K562 (cell line): Measurements from ENCODE around the gene RHOU.

Experiments
- EGR1 ChIP-seq: fragments of 450-650 bp; conservative IDR thresholded peaks from 2 replicates; pipeline ENCODE4 v1.6.1; 2017; ENCODE audit warnings: mild to moderate bottlenecking
- RB1 ChIP-seq: fragments of 450-650 bp; IDR thresholded peaks from 2 replicates; pipeline ENCODE4 v1.6.1; 2017; ENCODE audit warnings: low read depth, mild to moderate bottlenecking
- SLC30A9 ChIP-seq: fragments of 250-450 bp; sonication (Bioruptor Pico); IDR thresholded peaks from 2 replicates; pipeline ENCODE4 v1.8.0; 2022; ENCODE audit warnings: mild to moderate bottlenecking, moderate library complexity
- ZNF197 ChIP-seq: fragments of 200-800 bp; sonication (Bioruptor generic); IDR thresholded peaks from 2 replicates; pipeline ENCODE4 v1.6.1; 2016; ENCODE audit warnings: low read depth, missing genetic modification characterization, missing compliant biosample characterization
- TF ChIP-seq, protein P1 (sequence below), 3 experiments: IDR thresholded peaks in 2 of 3; conservative IDR thresholded peaks in 1 of 3; 2 replicates each; pipeline ENCODE4 v1.5.1; 2011 to 2012; ENCODE audit warnings: low read length in 3 of 3, mild to moderate bottlenecking in 3 of 3, control low read depth in 2 of 3, improper control_type of control experiment in 1 of 3, inconsistent platforms in 1 of 3, low read depth in 1 of 3, mixed read lengths in 1 of 3, moderate library complexity in 1 of 3; ENCODE audit not compliant: insufficient read depth in 2 of 3
- TF ChIP-seq, protein P2 (sequence below): sonication (generic); formaldehyde crosslinking; IDR thresholded peaks from 2 replicates; pipeline ENCODE4 v1.8.1; 2023; ENCODE audit warnings: mild to moderate bottlenecking, missing genetic modification reagents
- TF ChIP-seq, protein P3 (sequence below): fragments of 250-450 bp; sonication (Bioruptor Pico); IDR thresholded peaks from 2 replicates; pipeline ENCODE4 v1.4.0; 2020; ENCODE audit warnings: mild to moderate bottlenecking

DNA sequence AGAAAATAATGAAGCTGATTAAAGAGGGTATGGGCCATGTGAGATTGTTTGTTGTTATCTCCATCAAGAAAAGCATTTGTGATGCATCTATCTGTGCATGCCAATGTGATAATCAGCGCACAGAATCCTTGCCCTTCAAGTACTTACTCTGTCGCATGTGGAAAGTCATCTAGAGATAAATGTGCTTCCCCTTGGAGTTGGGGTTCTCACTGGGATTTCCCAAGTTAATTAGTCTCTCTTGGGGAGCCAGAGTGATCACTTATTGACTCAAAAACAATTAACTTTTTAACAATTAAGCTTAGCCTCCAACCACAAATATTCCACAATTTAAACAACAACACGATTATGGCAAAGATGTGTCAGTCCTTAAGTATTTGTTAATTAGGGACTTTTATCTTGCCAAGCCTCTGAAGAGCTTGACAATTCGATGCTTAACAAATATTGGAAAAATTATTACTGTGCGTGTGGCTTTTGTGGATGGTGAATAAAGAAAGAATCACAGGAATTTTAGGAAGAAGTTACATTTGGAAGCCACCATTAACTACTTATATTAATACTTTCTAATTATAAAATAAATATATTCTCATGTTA, 17.5 kb downstream of the RHOU start:
- TF ChIP-seq, protein P1, sequence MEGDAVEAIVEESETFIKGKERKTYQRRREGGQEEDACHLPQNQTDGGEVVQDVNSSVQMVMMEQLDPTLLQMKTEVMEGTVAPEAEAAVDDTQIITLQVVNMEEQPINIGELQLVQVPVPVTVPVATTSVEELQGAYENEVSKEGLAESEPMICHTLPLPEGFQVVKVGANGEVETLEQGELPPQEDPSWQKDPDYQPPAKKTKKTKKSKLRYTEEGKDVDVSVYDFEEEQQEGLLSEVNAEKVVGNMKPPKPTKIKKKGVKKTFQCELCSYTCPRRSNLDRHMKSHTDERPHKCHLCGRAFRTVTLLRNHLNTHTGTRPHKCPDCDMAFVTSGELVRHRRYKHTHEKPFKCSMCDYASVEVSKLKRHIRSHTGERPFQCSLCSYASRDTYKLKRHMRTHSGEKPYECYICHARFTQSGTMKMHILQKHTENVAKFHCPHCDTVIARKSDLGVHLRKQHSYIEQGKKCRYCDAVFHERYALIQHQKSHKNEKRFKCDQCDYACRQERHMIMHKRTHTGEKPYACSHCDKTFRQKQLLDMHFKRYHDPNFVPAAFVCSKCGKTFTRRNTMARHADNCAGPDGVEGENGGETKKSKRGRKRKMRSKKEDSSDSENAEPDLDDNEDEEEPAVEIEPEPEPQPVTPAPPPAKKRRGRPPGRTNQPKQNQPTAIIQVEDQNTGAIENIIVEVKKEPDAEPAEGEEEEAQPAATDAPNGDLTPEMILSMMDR (IDR thresholded peaks at IDR 0.05 in 2 of 3, conservative IDR thresholded peaks at IDR 0.05 in 1 of 3; ENCODE audit: insufficient read depth in 2 of 3, low read depth in 1 of 3, low read length in 3 of 3) = no peak
- TF ChIP-seq RB1 (no peak), SLC30A9 (CRISPR knock-in tag) (no peak), EGR1 (no peak), ZNF197 (CRISPR knock-in tag) (no peak)
- TF ChIP-seq, protein P2, sequence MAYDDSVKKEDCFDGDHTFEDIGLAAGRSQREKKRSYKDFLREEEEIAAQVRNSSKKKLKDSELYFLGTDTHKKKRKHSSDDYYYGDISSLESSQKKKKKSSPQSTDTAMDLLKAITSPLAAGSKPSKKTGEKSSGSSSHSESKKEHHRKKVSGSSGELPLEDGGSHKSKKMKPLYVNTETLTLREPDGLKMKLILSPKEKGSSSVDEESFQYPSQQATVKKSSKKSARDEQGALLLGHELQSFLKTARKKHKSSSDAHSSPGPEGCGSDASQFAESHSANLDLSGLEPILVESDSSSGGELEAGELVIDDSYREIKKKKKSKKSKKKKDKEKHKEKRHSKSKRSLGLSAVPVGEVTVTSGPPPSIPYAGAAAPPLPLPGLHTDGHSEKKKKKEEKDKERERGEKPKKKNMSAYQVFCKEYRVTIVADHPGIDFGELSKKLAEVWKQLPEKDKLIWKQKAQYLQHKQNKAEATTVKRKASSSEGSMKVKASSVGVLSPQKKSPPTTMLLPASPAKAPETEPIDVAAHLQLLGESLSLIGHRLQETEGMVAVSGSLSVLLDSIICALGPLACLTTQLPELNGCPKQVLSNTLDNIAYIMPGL (CRISPR knock-in tag) = no peak
- TF ChIP-seq, protein P3, sequence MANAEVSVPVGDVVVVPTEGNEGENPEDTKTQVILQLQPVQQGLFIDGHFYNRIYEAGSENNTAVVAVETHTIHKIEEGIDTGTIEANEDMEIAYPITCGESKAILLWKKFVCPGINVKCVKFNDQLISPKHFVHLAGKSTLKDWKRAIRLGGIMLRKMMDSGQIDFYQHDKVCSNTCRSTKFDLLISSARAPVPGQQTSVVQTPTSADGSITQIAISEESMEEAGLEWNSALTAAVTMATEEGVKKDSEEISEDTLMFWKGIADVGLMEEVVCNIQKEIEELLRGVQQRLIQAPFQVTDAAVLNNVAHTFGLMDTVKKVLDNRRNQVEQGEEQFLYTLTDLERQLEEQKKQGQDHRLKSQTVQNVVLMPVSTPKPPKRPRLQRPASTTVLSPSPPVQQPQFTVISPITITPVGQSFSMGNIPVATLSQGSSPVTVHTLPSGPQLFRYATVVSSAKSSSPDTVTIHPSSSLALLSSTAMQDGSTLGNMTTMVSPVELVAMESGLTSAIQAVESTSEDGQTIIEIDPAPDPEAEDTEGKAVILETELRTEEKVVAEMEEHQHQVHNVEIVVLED (CRISPR knock-in tag) = no peak
